GM12878 (cell line): ENCODE results near the gene LYPD4. TPM values are rescaled to one million over a fixed set of nuclear protein-coding genes. Genes with fewer than 3 reads are reported as not detected.
A peak's percentile ranks its signal among the peaks of the same experiment; 100 is the strongest.

Experiments used
- ASH2L ChIP-seq: fragments of 300-600, 200-600 bp; sonication (generic); IDR thresholded peaks from 2 replicates; pipeline ENCODE4 v1.6.1; 2017; ENCODE audit warnings: low read depth, mild to moderate bottlenecking, borderline replicate concordance
- BHLHE40 ChIP-seq, 2 experiments: fragments of 450-650 bp in 1 of 2; IDR thresholded peaks; 2 replicates each; pipeline ENCODE4 v1.6.1; 2011 to 2017; ENCODE audit warnings: low read depth in 2 of 2, borderline replicate concordance in 1 of 2, improper control_type of control experiment in 1 of 2, low read length in 1 of 2, mild to moderate bottlenecking in 1 of 2
- CEBPB ChIP-seq, 2 experiments: fragments of 150-350 bp in 1 of 2; IDR thresholded peaks; 2 replicates each; pipeline ENCODE4 v1.6.1; 2012 to 2014; ENCODE audit warnings: low read depth in 2 of 2, low read length in 2 of 2, borderline replicate concordance in 1 of 2, inconsistent platforms in 1 of 2
- E2F8 ChIP-seq: fragments of 450-650 bp; IDR thresholded peaks from 2 replicates; pipeline ENCODE4 v1.6.1; 2018; ENCODE audit warnings: mild to moderate bottlenecking, low read depth, moderate library complexity; ENCODE audit not compliant: partially characterized antibody
- EZH2 ChIP-seq: IDR thresholded peaks from 2 replicates; pipeline ENCODE4 v1.6.1; 2012; ENCODE audit warnings: low read depth, mild to moderate bottlenecking, control low read depth, inconsistent platforms, low read length, borderline replicate concordance; ENCODE audit not compliant: control insufficient read depth
- FOS ChIP-seq: IDR thresholded peaks from 3 replicates; pipeline ENCODE4 v1.6.1; 2011; ENCODE audit warnings: borderline replicate concordance; ENCODE audit not compliant: insufficient read length; ENCODE audit errors: extremely low read depth
- JUND ChIP-seq: IDR thresholded peaks from 2 replicates; pipeline ENCODE4 v1.6.1; 2012; ENCODE audit warnings: low read depth, mild to moderate bottlenecking, low read length, improper control_type of control experiment, moderate library complexity
- MLLT1 ChIP-seq: fragments of 450-650 bp; IDR thresholded peaks from 2 replicates; pipeline ENCODE4 v1.6.1; 2016; ENCODE audit warnings: mild to moderate bottlenecking
- MXI1 ChIP-seq: fragments of 150-350 bp; IDR thresholded peaks from 2 replicates; pipeline ENCODE4 v1.6.1; 2011; ENCODE audit warnings: low read depth, mild to moderate bottlenecking, inconsistent platforms, low read length, improper control_type of control experiment
- NFYB ChIP-seq: IDR thresholded peaks from 2 replicates; pipeline ENCODE4 v1.6.1; 2011; ENCODE audit warnings: low read depth, mild to moderate bottlenecking, low read length, improper control_type of control experiment, moderate library complexity; ENCODE audit not compliant: insufficient read depth
- PAX8 ChIP-seq: fragments of 450-650 bp; IDR thresholded peaks from 2 replicates; pipeline ENCODE4 v1.6.1; 2017; ENCODE audit warnings: mild to moderate bottlenecking, moderate library complexity
- PKNOX1 ChIP-seq: fragments of 450-650 bp; IDR thresholded peaks from 2 replicates; pipeline ENCODE4 v1.6.1; 2016; ENCODE audit warnings: mild to moderate bottlenecking
- SIX5 ChIP-seq: IDR thresholded peaks from 2 replicates; pipeline ENCODE4 v1.6.1; 2011; ENCODE audit warnings: mild to moderate bottlenecking, low read depth, low read length, moderate library complexity; ENCODE audit not compliant: severe bottlenecking
- SPI1 ChIP-seq: IDR thresholded peaks from 2 replicates; pipeline ENCODE4 v1.6.1; 2011; ENCODE audit warnings: low read depth, mild to moderate bottlenecking, low read length, moderate library complexity, borderline replicate concordance; ENCODE audit not compliant: insufficient read depth
- SREBF2 ChIP-seq: IDR thresholded peaks from 2 replicates; pipeline ENCODE4 v1.6.1; 2012; ENCODE audit warnings: mild to moderate bottlenecking, low read length
- WRNIP1 ChIP-seq: IDR thresholded peaks from 2 replicates; pipeline ENCODE4 v1.6.1; 2011; ENCODE audit warnings: low read depth, low read length, improper control_type of control experiment, borderline replicate concordance
- ZNF274 ChIP-seq: IDR thresholded peaks from one replicate; pipeline ENCODE4 v1.8.0; 2011; ENCODE audit not compliant: insufficient read length, insufficient read depth
- ZNF622 ChIP-seq: fragments of 450-650 bp; IDR thresholded peaks from 2 replicates; pipeline ENCODE4 v1.6.1; 2017; ENCODE audit warnings: mild to moderate bottlenecking, inconsistent platforms
- polyA plus RNA-seq, 11 experiments: library from polyadenylated mRNA; depleted of rRNA in 4 of 11; unstranded in 6 of 11; stranded (reverse) in 5 of 11; fragments of >200 nt; fragmentation: Nextera tagmentation in 4 of 11; fragmentation: Illumina TruSeq in 1 of 11; extraction: Ambion mirVana in 4 of 11; extraction: Trizol in 1 of 11; gene quantifications; 1 replicate in 1 of 11; 2 replicates in 10 of 11; pipeline versions ENCODE4 v1.2.1 to v1.2.3, GENCODE V29; 2011 to 2016; ENCODE audit warnings: inconsistent platforms in 2 of 11, missing spikeins in 2 of 11, low read depth in 1 of 11
- total RNA-seq, 4 experiments: library from RNA; depleted of rRNA in 3 of 4; stranded (reverse); fragments of >200 nt in 3 of 4; fragmentation: Illumina TruSeq in 1 of 4; extraction: Trizol in 1 of 4; gene quantifications; 2 replicates each; pipeline versions ENCODE4 v1.2.1 to v1.2.3, GENCODE V29; 2013 to 2021
- TF ChIP-seq, protein P1 (sequence below): fragments of 450-650 bp; IDR thresholded peaks from 2 replicates; pipeline ENCODE4 v1.6.1; 2017; ENCODE audit warnings: antibody characterized with exemption, mild to moderate bottlenecking, moderate library complexity

The LYPD4 gene
- total and polyA plus RNA-seq, 10 of the 15 experiments (the other 5 are each of a cell fraction or from before 2014, with no cell fraction given), result not detected

DNA sequence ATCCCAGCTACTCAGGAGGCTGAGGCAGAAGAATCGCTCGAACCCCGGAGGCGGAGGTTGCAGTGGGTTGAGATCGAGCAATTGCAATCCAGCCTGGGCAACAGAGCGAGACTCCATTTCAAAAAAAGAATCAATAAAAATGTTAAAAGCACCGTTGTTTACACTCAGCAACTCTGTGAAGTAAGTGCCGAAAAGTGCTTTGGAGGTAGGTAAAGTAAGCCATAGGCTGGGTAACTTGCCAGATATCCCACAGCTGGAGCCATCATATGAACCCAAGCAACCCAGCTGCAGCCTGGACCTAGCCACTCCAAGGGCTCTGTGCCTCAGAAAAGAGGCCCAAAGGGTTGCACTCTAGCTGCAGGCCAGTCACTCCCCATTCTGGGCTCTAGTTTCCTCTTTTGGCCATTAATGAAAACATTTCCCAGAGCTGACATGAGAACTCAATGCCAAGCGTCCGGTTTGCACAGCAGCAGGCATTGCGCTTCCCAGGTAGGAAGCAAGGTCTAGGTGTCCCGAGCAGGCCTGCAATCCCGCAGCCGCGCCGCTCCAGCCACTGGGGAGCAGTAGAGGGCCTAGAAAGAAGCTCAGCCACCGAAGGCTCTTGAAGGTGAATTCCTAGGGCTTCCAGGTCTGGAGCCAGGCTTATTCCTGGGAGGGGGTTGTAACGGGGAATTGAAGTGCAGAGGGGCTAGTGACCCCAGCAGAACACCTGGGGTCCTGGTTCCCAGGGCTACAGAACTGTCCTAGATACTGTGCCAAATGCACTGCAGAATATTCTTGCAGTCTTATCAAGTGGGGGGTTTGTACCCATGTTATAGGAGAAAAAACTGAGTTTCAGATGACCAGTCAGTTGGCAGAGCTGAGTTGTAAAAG, 28.5 kb upstream of the LYPD4 start (continued):
- TF ChIP-seq BHLHE40 (IDR thresholded peaks at IDR 0.05; ENCODE audit: borderline replicate concordance in 1 of 2, low read depth in 2 of 2, low read length in 1 of 2) (peak; percentile 21 to 60; a peak in 1 of 4 replicates), ZNF622 (no peak), WRNIP1 (no peak), E2F8 (peak; percentile 49), CEBPB (IDR thresholded peaks at IDR 0.05; ENCODE audit: borderline replicate concordance in 1 of 2, low read depth in 2 of 2, low read length in 2 of 2) (no peak), EZH2 (no peak), ASH2L (no peak), PKNOX1 (no peak), PAX8 (no peak), MLLT1 (no peak), JUND (no peak), ZNF274 (no peak), MXI1 (no peak), FOS (no peak), SPI1 (no peak), SIX5 (no peak), NFYB (no peak), SREBF2 (no peak)
- TF ChIP-seq, protein P1, sequence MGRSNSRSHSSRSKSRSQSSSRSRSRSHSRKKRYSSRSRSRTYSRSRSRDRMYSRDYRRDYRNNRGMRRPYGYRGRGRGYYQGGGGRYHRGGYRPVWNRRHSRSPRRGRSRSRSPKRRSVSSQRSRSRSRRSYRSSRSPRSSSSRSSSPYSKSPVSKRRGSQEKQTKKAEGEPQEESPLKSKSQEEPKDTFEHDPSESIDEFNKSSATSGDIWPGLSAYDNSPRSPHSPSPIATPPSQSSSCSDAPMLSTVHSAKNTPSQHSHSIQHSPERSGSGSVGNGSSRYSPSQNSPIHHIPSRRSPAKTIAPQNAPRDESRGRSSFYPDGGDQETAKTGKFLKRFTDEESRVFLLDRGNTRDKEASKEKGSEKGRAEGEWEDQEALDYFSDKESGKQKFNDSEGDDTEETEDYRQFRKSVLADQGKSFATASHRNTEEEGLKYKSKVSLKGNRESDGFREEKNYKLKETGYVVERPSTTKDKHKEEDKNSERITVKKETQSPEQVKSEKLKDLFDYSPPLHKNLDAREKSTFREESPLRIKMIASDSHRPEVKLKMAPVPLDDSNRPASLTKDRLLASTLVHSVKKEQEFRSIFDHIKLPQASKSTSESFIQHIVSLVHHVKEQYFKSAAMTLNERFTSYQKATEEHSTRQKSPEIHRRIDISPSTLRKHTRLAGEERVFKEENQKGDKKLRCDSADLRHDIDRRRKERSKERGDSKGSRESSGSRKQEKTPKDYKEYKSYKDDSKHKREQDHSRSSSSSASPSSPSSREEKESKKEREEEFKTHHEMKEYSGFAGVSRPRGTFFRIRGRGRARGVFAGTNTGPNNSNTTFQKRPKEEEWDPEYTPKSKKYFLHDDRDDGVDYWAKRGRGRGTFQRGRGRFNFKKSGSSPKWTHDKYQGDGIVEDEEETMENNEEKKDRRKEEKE, result no peak
